Neural progenitor cell (in vitro differentiated cells): ENCODE data around the gene SELENOM.

Experiments used
- CTCF ChIP-seq: fragments of 200-600 bp; sonication (generic); IDR thresholded peaks from 2 replicates; pipeline ENCODE4 v1.5.1; 2017; ENCODE audit warnings: antibody characterized with exemption, mild to moderate bottlenecking
- EZH2 ChIP-seq: fragments of 200-600 bp; sonication (generic); IDR thresholded peaks from 2 replicates; pipeline ENCODE4 v1.6.1; 2017; ENCODE audit warnings: antibody characterized with exemption, mild to moderate bottlenecking, moderate library complexity
- EZH2phosphoT487 ChIP-seq: fragments of 200-600 bp; sonication (generic); IDR thresholded peaks from 2 replicates; pipeline ENCODE4 v1.6.1; 2017; ENCODE audit warnings: antibody characterized with exemption

- TF ChIP-seq EZH2 (peak; percentile 56), CTCF (peak; percentile 89), EZH2phosphoT487 (no peak)
Observed at GRCh38 chr22:31107178-31107893, at the start of gene SELENOM.
